Epithelial cell of prostate (primary cell): Measurements from ENCODE around the gene SP140L.
"Not testable (repeated sequence)": the region's sequence is repeated elsewhere in the genome, so short reads cannot be mapped to it uniquely, and the experiment has no call there.

Source experiments
- DNase-seq: peaks from one replicate; pipeline ENCODE4 v3.0.0-alpha.2; 2011; ENCODE audit warnings: low read depth, low spot score
- H3K27ac ChIP-seq: fragments of 450-650 bp; 2 replicates; pipeline ENCODE4 v1.5.1; 2017; ENCODE audit warnings: mild to moderate bottlenecking

Gene SP140L

GRCh38 chr2:230326453-230327417, at the start of gene SP140L:
Gene SP140L, plus strand, starts transcription at chr2:230327193. Its CDS starts 77 bp downstream, at chr2:230327270.
- peak; percentile 24 for DNase-seq
- H3K27ac ChIP-seq, result peak within 1 kb of the TSS; percentile 75

- H3K27ac ChIP-seq, result no peak overlapping the region
- no peak for DNase-seq
Measured at GRCh38 chr2:230282936-230283335, 44.1 kb upstream of the SP140L start.

GRCh38 chr2:230286048-230286447, 40.9 kb upstream of the SP140L start:
- no peak for DNase-seq
- H3K27ac ChIP-seq, result no peak overlapping the region

DNA sequence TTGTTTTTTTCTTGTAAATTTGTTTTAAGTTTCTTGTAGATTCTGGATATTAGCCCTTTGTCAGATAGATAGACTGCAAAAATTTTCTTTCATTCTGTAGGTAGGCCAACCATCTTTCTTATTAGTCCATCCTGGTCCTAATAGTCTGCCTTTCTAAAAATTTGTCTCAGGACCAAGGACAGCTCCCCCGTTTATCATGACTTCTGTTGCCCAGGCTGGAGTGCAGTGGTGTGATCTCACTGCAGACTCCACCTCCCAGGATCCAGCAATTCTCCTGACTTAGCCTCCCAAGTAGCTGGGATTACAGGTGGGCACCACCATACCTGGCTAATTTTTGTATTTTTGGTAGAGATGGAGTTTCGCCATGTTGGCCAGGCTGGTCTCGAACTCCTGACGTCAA, 37.7 kb upstream of the SP140L start:
- not testable (repeated sequence) for DNase-seq, H3K27ac ChIP-seq

DNA sequence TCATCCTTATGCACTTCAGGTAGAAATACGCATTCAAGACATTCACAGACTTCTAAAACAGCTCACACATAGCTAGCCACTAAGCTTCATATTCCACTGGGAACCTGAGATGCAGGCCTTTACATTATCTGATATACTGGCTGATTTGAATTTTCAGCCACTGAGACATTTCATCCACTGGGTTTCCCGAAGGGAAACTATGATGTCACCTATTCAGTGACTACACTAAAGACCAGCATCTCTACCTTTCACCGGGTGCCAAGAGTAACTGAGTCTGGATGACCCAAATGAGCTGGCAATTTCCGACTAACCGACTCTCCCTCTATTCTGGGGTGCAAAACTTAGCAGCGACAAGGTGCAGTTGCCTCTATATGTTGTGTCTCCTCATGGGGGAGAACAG, 31.8 kb upstream of the SP140L start:
- DNase-seq, result no peak
- no peak overlapping the region for H3K27ac ChIP-seq

DNA sequence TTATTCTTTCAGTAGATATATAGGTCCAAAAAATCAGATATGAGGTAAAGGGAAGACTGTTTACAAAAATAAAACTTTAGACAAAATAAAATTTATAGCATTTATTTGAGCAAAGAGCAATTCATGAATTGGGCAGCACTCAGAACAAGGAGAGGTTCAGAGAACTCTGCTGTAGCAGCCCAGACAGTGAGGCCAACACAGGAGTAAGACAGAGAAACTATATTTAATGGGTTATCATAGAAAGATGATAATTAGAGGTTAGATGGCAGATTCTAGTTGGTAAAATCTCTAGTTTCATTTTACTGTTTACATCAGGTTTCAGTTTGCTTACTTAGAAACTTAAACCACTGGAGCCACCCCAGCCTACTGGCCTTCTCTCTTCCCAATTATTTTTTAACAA, 30.1 kb upstream of the SP140L start:
- no peak overlapping the region for H3K27ac ChIP-seq
- DNase-seq, result no peak

DNA sequence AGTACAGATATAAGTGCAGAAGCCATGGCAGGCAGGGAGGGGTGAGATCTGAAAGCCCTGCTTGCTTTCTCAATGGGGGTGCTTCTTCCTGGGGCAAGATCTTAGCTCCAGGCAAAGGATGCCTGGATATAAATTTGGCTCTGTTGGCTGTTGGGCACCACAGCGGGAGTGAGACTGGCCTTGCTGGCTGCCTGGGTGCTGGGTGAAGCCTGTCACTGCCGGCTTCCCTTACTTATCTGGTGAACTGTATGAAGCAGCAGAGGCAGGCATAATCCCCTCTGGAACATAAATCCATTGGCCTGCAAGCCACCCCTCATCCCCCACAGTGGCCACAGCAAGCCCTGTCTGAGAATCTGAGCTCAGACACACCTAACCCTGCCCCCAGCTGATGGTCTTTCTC, 27.4 kb upstream of the SP140L start:
- H3K27ac ChIP-seq, result no peak overlapping the region

DNA sequence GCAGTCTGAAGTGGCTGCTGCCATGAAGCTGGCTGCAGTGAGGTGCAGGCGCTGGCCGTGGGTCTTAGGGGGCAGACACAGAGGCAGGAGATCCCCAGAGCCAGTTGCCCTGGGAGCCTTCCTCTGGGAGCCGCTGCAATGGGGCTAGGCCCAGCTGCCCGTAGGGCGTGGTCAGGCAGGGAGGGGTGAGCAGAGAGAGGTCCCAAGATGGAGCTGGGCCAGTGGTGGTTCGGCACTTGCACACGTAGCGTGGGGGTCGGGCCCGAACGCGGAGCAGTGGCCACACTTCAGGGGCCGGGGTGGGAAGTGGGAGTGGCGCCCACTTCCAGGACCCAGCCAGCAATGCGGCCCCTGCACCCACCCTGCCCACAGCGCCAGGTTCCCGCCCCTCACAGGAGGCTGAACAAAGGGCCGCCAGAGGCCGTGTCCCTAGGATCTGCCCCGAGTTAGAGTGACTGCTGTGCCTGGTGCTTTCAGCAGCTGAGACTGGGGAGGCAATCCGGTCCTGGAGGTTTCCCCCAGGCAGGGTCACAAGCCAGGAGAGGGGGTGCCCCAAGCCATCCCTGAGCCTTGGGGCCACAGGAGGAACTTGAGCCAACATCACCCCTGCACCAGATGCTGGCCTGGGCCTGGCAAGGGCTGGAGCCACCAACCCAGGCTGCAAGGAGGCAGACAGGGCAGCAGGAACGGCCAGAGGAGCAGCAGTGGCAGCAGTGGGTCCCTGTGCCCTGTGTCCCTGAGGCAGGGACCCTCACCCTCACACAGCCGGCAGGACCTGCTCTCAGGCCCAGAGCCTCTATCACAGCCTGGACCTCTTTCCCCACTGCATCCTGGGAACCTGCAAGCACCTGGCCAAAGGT, 21.3 kb upstream of the SP140L start:
- DNase-seq, result no peak
- H3K27ac ChIP-seq, result no peak overlapping the region

More for the DNA sequence above, 27.4 kb upstream of the SP140L start:
- DNase-seq, result no peak

- no peak for DNase-seq
Measured at GRCh38 chr2:230306474-230306873, 20.5 kb upstream of the SP140L start.

DNA sequence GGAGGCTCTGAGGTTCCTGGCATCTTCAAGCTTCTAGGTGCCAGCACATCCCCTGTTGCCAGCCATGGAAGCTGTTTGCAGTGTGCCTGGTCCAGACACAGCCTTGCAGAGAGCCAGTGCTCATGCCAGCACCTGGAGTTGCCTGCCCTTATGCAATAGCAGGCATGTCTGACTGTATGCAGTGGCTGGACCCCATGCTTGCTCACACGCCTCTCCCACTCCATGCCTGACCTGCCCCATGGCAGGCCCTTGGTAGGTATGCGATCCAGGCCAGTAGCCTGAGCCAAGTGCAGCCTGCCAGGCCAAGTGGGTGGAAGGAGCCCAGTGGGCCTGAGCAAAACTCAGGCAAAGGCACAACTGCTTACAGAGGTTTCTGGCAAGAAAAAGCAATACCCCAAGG, 19.5 kb upstream of the SP140L start:
- no peak for DNase-seq
- no peak overlapping the region for H3K27ac ChIP-seq

More at GRCh38 chr2:230306474-230306873, 20.5 kb upstream of the SP140L start:
- no peak overlapping the region for H3K27ac ChIP-seq

- DNase-seq, result no peak
- no peak overlapping the region for H3K27ac ChIP-seq
Measured at GRCh38 chr2:230308402-230309000, 18.5 kb upstream of the SP140L start.

GRCh38 chr2:230310792-230311191, 16.2 kb upstream of the SP140L start:
- not testable (repeated sequence) for H3K27ac ChIP-seq, DNase-seq

DNA sequence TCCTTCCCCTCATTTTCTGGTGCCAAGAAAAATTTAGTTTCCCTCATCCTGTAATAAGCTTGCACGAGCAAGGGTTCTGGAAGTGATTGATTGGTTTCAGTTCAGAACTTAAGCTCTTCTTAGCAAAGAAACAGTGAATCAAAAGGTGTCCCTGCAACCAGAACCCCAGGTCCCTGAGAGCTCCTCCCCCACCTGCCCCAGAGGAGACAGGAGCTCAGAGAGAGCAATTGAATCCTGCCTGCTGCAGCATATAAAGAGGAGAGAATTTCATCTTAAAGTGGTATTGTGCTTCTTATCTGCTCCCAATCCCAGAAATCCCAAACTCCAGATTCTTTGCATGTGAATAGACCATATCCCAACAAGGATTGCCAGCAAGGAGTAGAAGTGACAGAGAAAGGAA, 15.4 kb upstream of the SP140L start:
- not testable (repeated sequence) for H3K27ac ChIP-seq

GRCh38 chr2:230312638-230313037, 14.4 kb upstream of the SP140L start:
- no peak for DNase-seq
- H3K27ac ChIP-seq, result no peak overlapping the region

More for the DNA sequence above, 15.4 kb upstream of the SP140L start:
- DNase-seq, result not testable (repeated sequence)

DNA sequence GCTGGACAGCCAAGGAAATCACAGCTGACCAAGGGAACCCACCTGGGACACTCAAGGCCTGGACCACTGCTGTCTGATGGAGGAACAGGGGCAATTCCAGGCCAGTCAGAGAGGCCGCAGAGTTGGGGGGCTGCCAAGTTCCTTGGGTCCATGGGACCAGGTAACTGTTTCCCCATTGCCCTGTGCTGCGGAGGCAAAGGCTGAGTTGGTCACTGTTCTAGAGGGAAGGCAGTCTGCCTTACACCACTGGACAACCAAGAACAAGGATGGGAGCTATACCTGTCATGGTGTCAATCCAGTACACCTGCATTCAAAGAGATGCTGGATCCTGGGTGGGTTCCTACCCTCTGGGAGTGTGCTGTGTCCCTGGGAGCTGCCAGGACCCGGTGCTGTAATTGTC, 9.6 kb upstream of the SP140L start:
- no peak overlapping the region for H3K27ac ChIP-seq
- DNase-seq, result no peak

DNA sequence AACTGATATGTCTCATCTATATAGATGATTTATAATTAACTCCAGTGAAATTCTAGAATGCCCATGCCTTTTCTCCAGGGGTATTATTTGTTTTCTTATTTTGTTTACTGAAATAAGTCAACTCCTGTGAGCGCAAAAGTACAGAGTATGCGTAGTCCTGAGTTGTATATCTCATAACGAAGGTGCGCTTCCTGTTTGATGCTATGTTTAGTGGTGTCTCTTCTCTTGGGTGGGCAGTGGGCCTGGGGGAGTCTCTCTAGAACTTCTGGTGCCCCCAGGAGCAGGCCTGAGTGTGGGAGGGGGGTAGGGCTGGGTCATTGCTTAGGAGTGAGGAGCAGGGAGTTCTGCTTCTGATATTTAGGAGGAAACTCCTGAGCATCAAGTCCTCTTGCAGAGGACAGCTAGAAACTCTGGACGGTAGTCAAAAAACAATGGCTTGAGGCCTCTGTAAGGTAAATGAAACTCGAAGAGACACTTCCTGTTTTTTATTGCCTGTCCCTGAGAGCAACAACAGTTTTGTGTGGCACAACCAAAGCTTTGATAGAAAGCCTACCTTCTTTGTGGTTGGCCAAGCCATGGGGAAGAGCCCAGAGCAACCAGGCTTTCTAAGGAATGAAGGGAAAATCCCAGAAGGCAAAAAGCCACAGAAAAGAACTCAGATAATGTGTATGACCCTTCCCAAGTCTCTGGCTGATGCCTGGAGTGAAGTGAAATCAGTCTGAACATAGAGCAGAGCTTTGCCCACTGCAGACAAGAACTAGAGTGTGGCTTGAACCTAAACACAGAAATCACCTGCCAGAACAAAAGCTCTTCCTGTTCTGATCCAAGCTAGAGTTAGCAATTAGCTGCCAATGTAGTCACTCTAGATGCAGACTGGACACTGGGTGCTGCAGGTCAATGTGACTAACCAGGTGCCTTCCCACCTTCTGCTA, 8.5 kb upstream of the SP140L start:
- DNase-seq, result no peak
- H3K27ac ChIP-seq, result no peak overlapping the region

DNA sequence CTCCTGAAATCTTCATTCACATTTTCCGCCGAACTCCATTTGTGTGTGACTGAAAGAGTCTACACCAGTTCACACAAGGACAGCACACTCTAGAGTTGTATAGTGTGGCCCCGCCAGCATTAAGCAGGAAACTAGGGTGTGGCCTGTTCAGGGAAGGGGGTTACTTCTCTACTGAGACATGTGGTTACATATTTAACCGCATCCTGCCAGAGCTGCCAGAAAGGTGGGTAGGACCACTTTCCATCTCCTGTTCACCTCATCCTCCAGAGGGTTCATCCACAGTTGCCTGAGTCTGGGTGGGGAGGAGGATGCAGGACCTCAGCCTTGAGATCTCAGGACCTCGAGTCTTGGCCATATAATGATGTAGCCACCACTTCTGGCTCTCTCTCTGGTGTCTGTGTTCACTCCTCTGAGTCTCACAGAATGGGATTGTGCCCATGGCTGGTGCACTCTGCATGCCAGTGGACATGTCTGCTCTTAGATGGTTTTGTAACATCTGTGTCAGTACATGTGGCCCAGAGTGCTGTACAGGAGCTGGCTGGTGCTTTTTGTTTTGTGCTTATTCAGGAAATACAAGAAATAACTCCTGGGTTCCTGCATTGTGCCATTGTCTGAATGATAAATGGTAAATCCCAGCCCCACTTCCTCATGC, 7.7 kb upstream of the SP140L start:
- no peak overlapping the region for H3K27ac ChIP-seq
- DNase-seq, result no peak

GRCh38 chr2:230321031-230321430, 6.0 kb upstream of the SP140L start:
- no peak overlapping the region for H3K27ac ChIP-seq
- no peak for DNase-seq
